GM23338 (cell line): ENCODE results near the gene SPEM2. TPM values are rescaled to one million over a fixed set of nuclear protein-coding genes. Genes with fewer than 3 reads are reported as not detected.

ENCODE experiments used
- ATAC-seq: fragments of 200-7000 bp; cut with Tn5 transposase; 3 replicates; pipeline ENCODE4 v1.9.1; 2020
- DNase-seq: peaks from one replicate; pipeline ENCODE4 v3.0.0-alpha.2; 2015; ENCODE audit warnings: low spot score
- H2AFZ ChIP-seq: fragments of 200-600 bp; sonication (generic); 2 replicates; pipeline ENCODE4 v1.8.0; 2016; ENCODE audit warnings: antibody characterized with exemption, mild to moderate bottlenecking, moderate library complexity
- H3F3A ChIP-seq: fragments of 200-600 bp; sonication (generic); replicated peaks from 2 replicates; pipeline ENCODE4 v1.8.0; 2017; ENCODE audit warnings: antibody characterized with exemption, mixed run types, low read depth
- H3K27ac ChIP-seq: fragments of 200-600 bp; sonication (generic); 2 replicates; pipeline ENCODE4 v1.6.1; 2016; ENCODE audit warnings: low read depth
- H3K27me3 ChIP-seq: fragments of 200-600 bp; sonication (generic); 2 replicates; pipeline ENCODE4 v1.8.0; 2016; ENCODE audit warnings: mild to moderate bottlenecking, mixed run types, moderate library complexity; ENCODE audit not compliant: insufficient read depth
- H3K36me3 ChIP-seq: fragments of 200-600 bp; sonication (generic); 2 replicates; pipeline ENCODE4 v1.8.0; 2016; ENCODE audit warnings: mild to moderate bottlenecking; ENCODE audit not compliant: insufficient read depth
- H3K4me1 ChIP-seq: fragments of 200-600 bp; sonication (generic); 2 replicates; pipeline ENCODE4 v1.8.0; 2016; ENCODE audit warnings: mild to moderate bottlenecking, moderate library complexity; ENCODE audit not compliant: insufficient read depth
- H3K4me2 ChIP-seq: fragments of 200-600 bp; sonication (generic); 2 replicates; pipeline ENCODE4 v1.7.1; 2017; ENCODE audit warnings: mixed run types
- H3K4me3 ChIP-seq: fragments of 200-600 bp; sonication (generic); 2 replicates; pipeline ENCODE4 v1.6.1; 2016; ENCODE audit warnings: mixed run types
- H3K79me2 ChIP-seq: fragments of 200-600 bp; sonication (generic); replicated peaks from 2 replicates; pipeline ENCODE4 v1.8.0; 2017; ENCODE audit warnings: mild to moderate bottlenecking; ENCODE audit not compliant: insufficient read depth
- H3K9me2 ChIP-seq: fragments of 200-600 bp; sonication (generic); 2 replicates; pipeline ENCODE4 v1.8.0; 2017; ENCODE audit not compliant: insufficient read depth
- H4K20me1 ChIP-seq: fragments of 200-600 bp; sonication (generic); replicated peaks from 2 replicates; pipeline ENCODE4 v1.8.0; 2017; ENCODE audit warnings: mild to moderate bottlenecking; ENCODE audit not compliant: insufficient read depth
- H3K27ac Mint-ChIP-seq: 2 replicates; pipeline ENCODE4 v1.8.0; 2020; ENCODE audit warnings: inconsistent platforms, mild to moderate bottlenecking, moderate library complexity, mixed read lengths
- H3K27me3 Mint-ChIP-seq: 3 replicates; pipeline ENCODE4 v1.8.0; 2022; ENCODE audit warnings: low read depth, mild to moderate bottlenecking, moderate library complexity, mixed read lengths, inconsistent platforms; ENCODE audit not compliant: insufficient read depth, poor library complexity
- H3K36me3 Mint-ChIP-seq: 3 replicates; pipeline ENCODE4 v1.8.0; 2021; ENCODE audit warnings: low read depth, mild to moderate bottlenecking, inconsistent platforms, moderate library complexity, mixed read lengths
- H3K4me1 Mint-ChIP-seq: 3 replicates; pipeline ENCODE4 v1.8.0; 2020; ENCODE audit warnings: mild to moderate bottlenecking, inconsistent platforms, mixed read lengths
- H3K4me3 Mint-ChIP-seq: 3 replicates; pipeline ENCODE4 v1.8.0; 2021; ENCODE audit warnings: moderate library complexity, mild to moderate bottlenecking, inconsistent platforms, mixed read lengths
- H3K9me3 Mint-ChIP-seq: 3 replicates; pipeline ENCODE4 v1.8.0; 2020; ENCODE audit warnings: moderate library complexity, mild to moderate bottlenecking, inconsistent platforms, mixed read lengths
- CREB1 ChIP-seq: fragments of 250-450 bp; sonication (Bioruptor Pico); IDR thresholded peaks from 2 replicates; pipeline ENCODE4 v1.5.0; 2020; ENCODE audit warnings: low read depth, mild to moderate bottlenecking, moderate library complexity
- CTCF ChIP-seq, 2 experiments: fragments of 200-600 bp in 1 of 2; sonication (generic) in 1 of 2; conservative IDR thresholded peaks; 2 replicates each; pipeline versions ENCODE4 v1.5.1 to v1.6.1; 2016 to 2017; ENCODE audit warnings: antibody characterized with exemption in 2 of 2, low read depth in 2 of 2, mild to moderate bottlenecking in 2 of 2, moderate library complexity in 1 of 2
- ETS1 ChIP-seq: IDR thresholded peaks from 2 replicates; pipeline ENCODE4 v1.6.1; 2016; ENCODE audit warnings: antibody characterized with exemption
- EZH2phosphoT487 ChIP-seq: fragments of 200-600 bp; sonication (generic); IDR thresholded peaks from one replicate; pipeline ENCODE4 v1.8.1; 2018; ENCODE audit warnings: antibody characterized with exemption; ENCODE audit not compliant: unreplicated experiment
- JUNB ChIP-seq: IDR thresholded peaks from one replicate; pipeline ENCODE4 v1.6.1; 2016; ENCODE audit warnings: antibody characterized with exemption; ENCODE audit not compliant: unreplicated experiment
- NANOG ChIP-seq: IDR thresholded peaks from 2 replicates; pipeline ENCODE4 v1.6.1; 2016; ENCODE audit warnings: antibody characterized with exemption, borderline replicate concordance
- POLR2AphosphoS5 ChIP-seq: IDR thresholded peaks from 2 replicates; pipeline ENCODE4 v1.6.1; 2016; ENCODE audit warnings: antibody characterized with exemption, low read depth
- REST ChIP-seq: IDR thresholded peaks from one replicate; pipeline ENCODE4 v1.6.1; 2018; ENCODE audit warnings: antibody characterized with exemption; ENCODE audit not compliant: unreplicated experiment
- ZNF114 ChIP-seq: fragments of 250-450 bp; sonication (Bioruptor Pico); IDR thresholded peaks from 2 replicates; pipeline ENCODE4 v1.5.0; 2020; ENCODE audit warnings: mild to moderate bottlenecking, moderate library complexity
- ZNF331 ChIP-seq: fragments of 250-450 bp; sonication (Bioruptor Pico); IDR thresholded peaks from 2 replicates; pipeline ENCODE4 v1.5.0; 2020; ENCODE audit warnings: low read depth, mild to moderate bottlenecking, moderate library complexity
- ZNF462 ChIP-seq: fragments of 250-450 bp; sonication (Bioruptor Pico); IDR thresholded peaks from 2 replicates; pipeline ENCODE4 v1.5.0; 2020; ENCODE audit warnings: mild to moderate bottlenecking, moderate library complexity
- polyA plus RNA-seq: library from polyadenylated mRNA; unstranded; fragments of >200 nt; fragmentation: Nextera tagmentation; extraction: Ambion mirVana; gene quantifications from 2 replicates; pipeline ENCODE4 v1.2.1, GENCODE V29; 2016
- total RNA-seq: library from RNA; depleted of rRNA; stranded (reverse); fragments of >200 nt; shearing (Covaris generic); gene quantifications from 2 replicates; pipeline ENCODE4 v1.2.3, GENCODE V29; 2014

The SPEM2 gene
- total and polyA plus RNA-seq, 2 experiments from 2014 or later, result not detected

- peaks cover 28% of the 10 kb centered on the region for H3K4me1 Mint-ChIP-seq
- H3K4me3 Mint-ChIP-seq, result no peak overlapping the region
- no peaks in the 10 kb centered on the region for H3K9me3 Mint-ChIP-seq
- no peak overlapping the region for H3K4me3 ChIP-seq
- H3F3A ChIP-seq, result no peaks in the 10 kb centered on the region
- no peak overlapping the region for H2AFZ ChIP-seq
- no peak overlapping the region for H3K4me2 ChIP-seq
- no peaks in the 10 kb centered on the region for H3K4me1 ChIP-seq
- H4K20me1 ChIP-seq, result no peaks in the 10 kb centered on the region; the same call in 1 of the 2 replicates
- ATAC-seq (peak; percentile 19), DNase-seq (no peak)
- TF ChIP-seq EZH2phosphoT487 (no peak), ETS1 (no peak), CREB1 (CRISPR knock-in tag) (no peak), NANOG (no peak), ZNF114 (CRISPR knock-in tag) (no peak), ZNF462 (CRISPR knock-in tag) (no peak), CTCF (conservative IDR thresholded peaks at IDR 0.05; ENCODE audit: low read depth in 2 of 2) (no peak), POLR2AphosphoS5 (no peak), JUNB (no peak), REST (no peak), ZNF331 (CRISPR knock-in tag) (no peak)
- H3K27me3 Mint-ChIP-seq, result peaks cover 17% of the 10 kb centered on the region
- H3K27me3 ChIP-seq, result no peaks in the 10 kb centered on the region
- no peak overlapping the region for H3K27ac Mint-ChIP-seq
- peaks cover 9% of the 10 kb centered on the region; the same call in 2 of the 3 replicates for H3K36me3 Mint-ChIP-seq
- H3K9me2 ChIP-seq, result no peaks in the 10 kb centered on the region
- H3K36me3 ChIP-seq, result no peaks in the 10 kb centered on the region
- no peak overlapping the region for H3K27ac ChIP-seq
- no peaks in the 10 kb centered on the region for H3K79me2 ChIP-seq
These were observed 4.2 kb upstream of the SPEM2 start for GRCh38 chr17:7421186-7421585.
